GM21576 (cell line): Measurements from ENCODE around the gene SETD1A.
"Not testable (repeated sequence)": the region's sequence is repeated elsewhere in the genome, so short reads cannot be mapped to it uniquely, and the experiment has no call there.

ENCODE experiments used
- ATAC-seq: cut with Tn5 transposase; IDR thresholded peaks from one replicate; pipeline ENCODE4 v1.9.1; 2021; ENCODE audit warnings: mild to moderate bottlenecking, moderate library complexity; ENCODE audit not compliant: unreplicated experiment

The SETD1A gene

DNA sequence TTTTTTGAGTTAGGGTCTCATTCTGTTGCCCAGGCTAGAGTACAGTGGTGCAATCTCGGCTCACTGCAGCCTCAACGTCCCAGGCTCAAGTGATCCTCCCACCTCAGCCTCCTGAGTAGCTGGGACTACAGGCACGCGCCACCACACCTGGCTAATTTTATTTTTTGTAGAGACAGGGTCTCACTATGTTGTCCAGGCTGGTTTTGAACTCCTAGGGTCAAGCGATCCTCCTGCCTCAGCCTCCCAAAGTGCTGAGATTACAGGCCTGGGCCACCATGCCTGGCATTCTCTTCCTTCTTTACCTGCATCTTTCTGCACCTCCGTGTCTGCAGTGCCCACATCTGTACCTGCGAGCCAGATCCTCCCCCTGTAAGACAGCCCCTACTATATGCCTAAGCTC, 54.3 kb downstream of the SETD1A start:
- not testable (repeated sequence) for ATAC-seq

DNA sequence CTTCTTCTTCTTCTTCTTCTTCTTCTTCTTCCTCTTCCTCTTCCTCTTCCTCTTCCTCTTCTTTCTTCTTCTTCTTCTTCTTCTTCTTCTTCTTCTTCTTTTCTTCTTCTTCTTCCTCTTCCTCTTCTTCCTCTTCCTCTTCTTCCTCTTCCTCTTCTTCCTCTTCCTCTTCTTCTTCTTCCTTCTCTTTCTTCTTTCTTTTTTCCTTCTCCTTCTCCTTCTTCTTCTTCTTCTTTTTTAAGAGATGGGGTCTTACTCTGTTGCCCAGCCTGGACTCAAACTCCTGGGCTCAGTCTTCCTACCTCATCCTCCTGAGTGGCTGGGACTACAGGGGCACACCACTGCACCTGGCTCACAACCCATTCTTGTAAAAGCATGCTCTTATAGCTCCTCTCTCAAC, 55.7 kb downstream of the SETD1A start:
- not testable (repeated sequence) for ATAC-seq

DNA sequence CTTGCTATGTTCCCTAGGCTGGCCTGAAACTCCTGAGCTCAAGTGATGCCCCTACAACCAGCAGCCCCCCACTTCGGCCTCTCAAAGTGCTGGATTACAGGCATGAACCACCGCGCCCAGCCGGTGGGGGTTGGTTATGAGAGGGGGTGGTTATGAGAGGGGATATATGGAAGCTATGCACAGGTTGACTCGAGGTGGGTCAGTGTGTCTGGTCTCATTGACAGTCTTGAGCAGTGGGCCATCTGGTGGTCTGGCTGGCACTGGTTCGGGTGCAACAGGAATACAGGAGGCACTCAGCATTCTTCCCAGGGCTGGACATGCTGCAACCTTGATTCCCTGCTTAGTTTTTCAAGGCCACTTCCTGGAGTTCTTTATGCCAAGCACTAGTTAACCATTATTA, 58.5 kb downstream of the SETD1A start:
- no peak for ATAC-seq

DNA sequence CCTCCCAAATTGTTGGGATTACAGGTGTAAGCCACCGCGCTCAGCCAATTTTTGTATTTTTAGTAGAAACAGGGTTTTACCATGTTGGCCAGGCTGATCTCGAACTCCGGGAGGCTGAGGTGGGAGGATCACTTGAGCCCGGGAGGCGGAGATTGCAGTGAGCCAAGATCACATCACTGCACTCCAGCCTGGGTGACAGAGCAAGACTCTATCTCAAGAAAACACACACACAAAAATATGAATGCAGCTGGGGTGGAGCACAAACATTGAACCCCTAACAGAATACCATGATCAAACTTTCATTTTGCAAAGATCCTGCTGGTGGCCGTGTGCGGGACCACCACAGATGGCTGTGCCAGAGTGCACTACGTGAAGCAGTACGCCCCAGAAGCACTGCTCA, 60.2 kb downstream of the SETD1A start:
- ATAC-seq, result not testable (repeated sequence)

DNA sequence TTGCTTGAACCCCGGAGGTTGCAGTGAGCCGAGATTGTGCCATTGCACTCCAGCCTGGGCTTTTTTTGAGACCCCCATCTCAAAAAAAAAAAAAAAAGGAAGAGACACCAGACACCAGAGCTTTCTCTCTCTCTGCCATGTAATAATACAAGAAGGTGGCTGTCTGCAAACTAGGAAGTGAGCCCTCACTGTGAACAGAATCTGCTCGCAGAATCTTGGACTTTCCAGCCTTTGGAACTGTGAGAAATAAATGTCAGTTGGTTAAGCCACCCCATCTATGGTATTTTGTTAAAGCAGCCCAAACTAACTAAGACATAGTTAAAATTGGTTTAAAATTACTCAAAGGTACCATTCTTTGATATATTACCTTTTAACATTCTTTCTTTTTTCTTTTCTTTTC, 63.0 kb downstream of the SETD1A start:
- ATAC-seq, result no peak

DNA sequence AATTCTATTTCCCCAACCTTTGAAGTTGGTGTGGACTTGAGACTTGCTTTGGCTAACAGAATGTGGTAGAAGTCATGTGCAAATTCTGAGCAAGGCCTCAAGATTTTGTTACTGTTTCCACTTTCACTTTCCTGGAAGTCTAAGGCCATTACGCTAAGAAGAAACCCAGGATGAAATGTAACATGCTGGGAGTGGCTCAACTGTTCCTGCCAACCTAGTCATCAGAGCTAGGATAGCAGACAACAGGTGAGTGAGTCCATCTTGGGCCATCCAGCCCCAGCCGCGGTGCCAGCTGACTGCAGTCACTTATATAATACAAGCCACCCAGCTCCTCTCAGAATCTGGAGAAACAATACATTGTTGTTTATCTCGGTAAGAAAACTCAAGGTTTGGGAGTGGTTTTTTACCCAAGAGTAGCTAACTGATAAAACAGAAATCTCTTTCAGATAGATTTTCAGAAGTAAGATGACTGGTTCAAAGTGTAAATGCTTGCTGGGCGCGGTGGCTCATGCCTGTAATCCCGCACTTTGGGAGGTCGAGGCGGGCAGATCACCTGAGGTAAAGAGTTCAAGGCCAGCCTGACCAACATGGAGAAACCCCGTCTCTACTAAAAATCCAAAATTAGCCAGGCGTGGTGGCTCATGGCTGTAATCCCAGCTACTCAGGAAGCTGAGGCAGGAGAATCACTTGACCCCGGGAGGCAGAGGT, 65.1 kb downstream of the SETD1A start:
- ATAC-seq, result no peak

DNA sequence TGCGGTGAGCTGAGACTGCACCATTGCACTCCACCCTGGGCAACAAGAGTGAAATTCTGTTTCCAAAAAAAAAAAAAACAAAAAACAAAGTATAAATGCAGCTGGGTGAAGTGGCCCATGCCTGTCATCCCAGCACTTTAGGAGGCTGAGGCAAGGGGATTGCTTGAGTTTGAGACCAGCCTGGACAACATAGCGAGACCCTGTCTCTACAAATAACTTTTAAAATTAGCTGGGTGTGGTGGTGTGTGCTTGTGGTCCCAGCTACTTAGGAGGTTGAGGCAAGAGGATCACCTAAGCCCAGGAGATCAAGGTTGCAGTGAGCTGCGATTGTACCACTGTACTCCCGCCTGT, 65.7 kb downstream of the SETD1A start:
- ATAC-seq, result no peak

DNA sequence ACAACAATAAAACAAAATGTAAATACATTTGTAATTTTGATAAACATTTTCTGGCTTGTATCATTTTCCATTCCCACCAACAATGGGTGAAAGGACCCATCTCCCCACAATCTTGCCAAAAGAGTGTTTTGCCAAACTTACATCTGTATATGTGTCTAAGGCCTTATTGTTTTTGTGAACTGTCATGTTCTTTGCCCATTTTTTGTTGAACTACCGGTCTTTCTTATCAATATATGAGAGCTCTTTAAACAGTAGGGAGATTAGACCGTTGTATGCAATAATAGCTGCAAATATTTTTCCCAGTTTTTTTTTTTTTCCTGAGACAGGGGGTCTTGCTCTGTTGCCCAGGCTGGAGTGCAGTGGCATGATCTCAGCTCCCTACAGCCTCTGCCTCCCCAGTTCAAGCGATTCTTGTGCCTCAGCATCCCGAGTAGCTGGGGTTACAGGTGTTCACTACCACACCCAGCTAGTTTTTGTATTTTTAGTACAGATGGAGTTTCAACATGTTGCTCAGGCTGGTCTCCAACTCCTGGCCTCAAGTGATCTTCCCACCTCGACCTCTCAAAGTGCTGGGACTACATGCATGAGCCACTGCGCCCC, 66.2 kb downstream of the SETD1A start:
- ATAC-seq, result no peak

DNA sequence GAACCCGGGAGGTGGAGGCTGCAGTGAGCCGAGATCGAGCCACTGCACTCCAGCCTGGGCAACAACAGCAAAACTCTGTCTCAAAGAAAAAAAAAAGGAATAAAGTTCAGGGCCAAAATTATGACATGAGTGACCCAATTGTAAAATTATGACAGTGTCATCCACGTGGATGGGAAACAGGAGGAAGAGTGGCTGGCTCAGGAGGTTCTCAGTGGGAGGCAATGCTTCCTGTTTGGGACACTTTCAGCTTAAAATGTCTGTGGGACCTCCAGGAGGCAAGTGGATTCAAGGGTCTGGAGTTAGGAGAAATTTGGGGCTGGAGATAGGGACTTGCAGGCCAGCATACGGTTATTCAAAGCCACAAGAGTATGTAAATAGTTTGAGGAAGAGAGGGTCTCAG, 67.8 kb downstream of the SETD1A start:
- ATAC-seq, result no peak

DNA sequence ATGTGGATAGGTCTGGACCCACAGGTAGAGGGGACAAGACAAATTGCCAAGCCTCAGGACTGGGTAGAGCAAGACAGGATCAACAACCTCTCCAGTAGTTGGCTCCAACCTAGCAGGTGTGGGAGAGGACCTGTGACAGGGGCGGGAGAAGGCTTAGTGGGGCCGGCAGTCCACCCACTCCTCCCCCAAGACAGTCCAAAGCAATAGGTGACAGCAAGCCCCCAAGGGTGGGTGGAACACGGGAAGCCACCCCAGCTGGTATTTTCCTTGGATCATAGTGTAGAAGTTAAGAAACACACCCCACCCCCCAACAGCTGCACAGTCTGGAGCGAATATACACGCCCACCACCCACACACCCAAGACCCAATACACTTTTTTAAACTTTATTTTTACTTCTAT, 71.7 kb downstream of the SETD1A start:
- ATAC-seq, result no peak

DNA sequence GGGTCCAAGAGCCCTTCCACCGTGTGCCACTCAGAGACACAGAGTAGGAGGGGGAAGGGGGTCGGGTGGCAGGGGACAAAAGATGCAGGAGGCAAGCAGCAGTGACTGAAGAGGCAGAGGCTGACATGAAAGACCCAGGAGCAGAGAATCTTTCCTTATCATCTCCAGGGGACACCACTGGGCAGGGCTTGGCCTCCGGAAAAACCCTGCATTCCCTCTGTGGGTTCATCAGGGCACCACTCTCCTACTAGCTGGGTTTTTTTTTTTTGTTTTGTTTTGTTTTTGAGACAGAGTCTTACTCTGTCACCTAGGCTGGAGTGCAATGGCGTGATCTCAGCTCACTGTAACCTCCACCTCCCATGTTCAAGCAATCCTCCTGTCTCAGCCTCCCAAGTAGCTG, 73.7 kb downstream of the SETD1A start:
- no peak for ATAC-seq

DNA sequence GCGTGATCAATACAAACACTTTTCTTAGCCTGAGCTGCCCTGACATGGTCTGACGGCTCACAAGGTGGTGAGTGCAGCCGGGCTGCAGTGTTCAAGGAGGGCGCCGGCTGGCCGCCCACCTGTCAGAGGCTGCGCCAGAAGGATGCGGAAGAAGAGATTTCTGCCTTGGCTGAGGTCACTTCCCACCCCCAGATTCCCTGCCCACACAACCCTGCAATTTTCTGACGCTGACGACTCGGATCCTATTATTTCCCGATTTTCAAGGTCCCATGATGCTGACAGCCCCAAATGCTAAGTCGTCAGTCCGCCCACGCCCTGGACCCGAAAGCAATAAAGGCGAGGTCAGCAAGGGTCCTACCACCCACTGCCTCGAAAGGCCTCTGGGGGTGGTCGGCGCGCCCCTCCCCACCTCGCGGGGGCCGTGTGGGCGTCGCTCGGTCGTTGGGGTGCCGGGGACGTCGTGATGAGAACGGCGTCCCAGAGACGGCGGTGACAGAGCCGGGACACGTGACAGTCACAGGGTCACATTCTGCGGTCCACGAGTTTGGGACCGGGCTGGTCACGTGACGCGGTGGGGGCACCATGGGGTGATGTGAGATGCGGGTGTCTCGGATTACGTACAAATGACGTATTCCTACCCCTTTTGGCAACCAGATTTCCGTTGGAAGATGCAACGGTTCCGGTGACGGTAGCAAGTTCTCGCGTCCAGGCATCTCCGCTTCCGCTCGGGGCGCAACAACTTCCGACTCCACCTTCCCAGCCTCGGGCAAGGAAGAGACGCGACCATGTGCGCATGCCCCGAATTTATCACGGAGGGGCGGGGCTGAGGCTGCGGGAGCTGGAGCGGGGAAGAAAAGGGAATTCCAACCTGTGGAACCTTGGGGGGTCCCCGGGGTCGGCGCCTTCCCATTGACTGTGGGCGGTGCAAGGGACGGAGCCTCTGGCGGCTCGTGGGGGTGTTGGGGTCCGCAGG, 75.5 kb downstream of the SETD1A start, which contains the start of gene STX4:
Gene STX4 (plus strand): TSS at position 823 of the 973 bp plus-strand sequence. CDS start 248 bp downstream, outside the sequence.
- ATAC-seq, result peak; percentile 81

DNA sequence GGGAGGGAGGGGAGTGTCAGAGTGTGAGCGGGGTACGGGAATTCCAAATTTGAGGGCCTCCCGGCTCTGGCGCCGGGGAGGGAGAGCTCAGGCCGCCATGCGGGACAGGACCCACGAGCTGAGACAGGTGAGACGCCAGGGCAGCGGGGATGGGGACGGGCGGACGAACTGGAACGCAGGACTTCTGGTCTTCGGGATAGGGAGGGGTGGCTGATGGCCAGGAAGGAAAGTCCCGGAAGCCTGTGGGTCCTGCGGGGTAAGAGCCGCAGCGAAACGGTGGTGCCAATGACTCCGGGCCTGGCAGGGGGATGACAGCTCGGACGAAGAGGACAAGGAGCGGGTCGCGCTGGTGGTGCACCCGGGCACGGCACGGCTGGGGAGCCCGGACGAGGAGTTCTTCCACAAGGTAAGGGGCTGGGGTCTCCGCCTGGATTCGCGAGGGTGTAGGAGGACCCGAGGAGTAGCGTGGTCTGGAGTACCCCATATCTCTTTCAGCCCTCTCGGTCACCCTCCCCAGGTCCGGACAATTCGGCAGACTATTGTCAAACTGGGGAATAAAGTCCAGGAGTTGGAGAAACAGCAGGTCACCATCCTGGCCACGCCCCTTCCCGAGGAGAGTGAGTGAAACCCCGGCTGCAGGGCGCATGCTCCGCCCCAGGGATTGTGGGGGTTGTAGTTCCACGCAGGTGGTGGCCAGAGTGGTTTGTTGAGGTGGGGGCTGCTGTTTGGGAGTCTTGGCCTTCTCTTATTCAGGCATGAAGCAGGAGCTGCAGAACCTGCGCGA, 76.3 kb downstream of the SETD1A start:
- ATAC-seq, result peak; percentile 44
